Tibial nerve (tissue), 4 donors: Measurements from ENCODE around the gene ZNF217. TPM values are rescaled to one million over a fixed set of nuclear protein-coding genes. Genes with fewer than 3 reads are reported as not detected.
"Not testable (repeated sequence)": the region's sequence is repeated elsewhere in the genome, so short reads cannot be mapped to it uniquely, and the experiment has no call there.

Experiments
- DNase-seq, 2 donors: peaks; one replicate each; pipeline ENCODE4 v3.0.0-alpha.2; 2019; ENCODE audit warnings: low spot score in 2 of 2
- H3K27ac ChIP-seq, 4 donors: fragments of 200-600 bp; sonication (generic) in 3 of 4; one replicate each; pipeline ENCODE4 v1.5.1; 2017 to 2019; ENCODE audit warnings: mild to moderate bottlenecking in 1 of 4
- H3K27me3 ChIP-seq, 2 donors: fragments of 200-600 bp; sonication (generic) in 1 of 2; one replicate each; pipeline versions ENCODE4 v1.5.1 to v1.6.0; 2017 to 2019
- H3K36me3 ChIP-seq, 3 donors: fragments of 200-600 bp; sonication (generic); one replicate each; pipeline ENCODE4 v1.5.1; 2018 to 2019
- H3K4me1 ChIP-seq, 4 donors: fragments of 200-600 bp; sonication (generic) in 3 of 4; one replicate each; pipeline ENCODE4 v1.5.1; 2017 to 2019
- H3K4me3 ChIP-seq, 4 donors: fragments of 200-600 bp; sonication (generic) in 3 of 4; one replicate each; pipeline ENCODE4 v1.5.1; 2017 to 2019; ENCODE audit warnings: mild to moderate bottlenecking in 1 of 4, moderate library complexity in 1 of 4
- H3K9me3 ChIP-seq, 4 donors: fragments of 200-600 bp; sonication (generic) in 3 of 4; one replicate each; pipeline ENCODE4 v1.5.1; 2017 to 2019
- EP300 ChIP-seq, 2 donors: sonication (generic); formaldehyde crosslinking; IDR thresholded peaks; one replicate each; pipeline ENCODE4 v1.6.1; 2017; ENCODE audit warnings: antibody characterized with exemption in 2 of 2, mild to moderate bottlenecking in 1 of 2
- POLR2A ChIP-seq, 2 donors: fragments of 450-650 bp; IDR thresholded peaks; one replicate each; pipeline ENCODE4 v1.6.1; 2017; ENCODE audit warnings: antibody characterized with exemption in 2 of 2, mild to moderate bottlenecking in 2 of 2, moderate library complexity in 2 of 2
- WGBS, 2 donors: methylation state at CpG; one replicate each; pipeline ENCODE4 v1.1.5; 2018; 5-methylcytosine and 5-hydroxymethylcytosine counted together
- total RNA-seq, 4 donors: library from RNA; depleted of rRNA; stranded (reverse); fragments of >200 nt; gene quantifications; one replicate each; pipeline ENCODE4 v1.1.0, GENCODE V29; 2016
- TF ChIP-seq, protein P1 (sequence below), 5 experiments: fragments of 200-600 bp in 3 of 5; fragments of 450-650 bp in 2 of 5; sonication (generic) in 3 of 5; IDR thresholded peaks; one replicate each; pipeline ENCODE4 v1.5.1; 2016 to 2019; ENCODE audit warnings: antibody characterized with exemption in 5 of 5, mild to moderate bottlenecking in 3 of 5, moderate library complexity in 2 of 5

ZNF217 gene
- total RNA-seq, 4 donors from 2014 or later: 21.4 to 24.3 (median 23.1) TPM

DNA sequence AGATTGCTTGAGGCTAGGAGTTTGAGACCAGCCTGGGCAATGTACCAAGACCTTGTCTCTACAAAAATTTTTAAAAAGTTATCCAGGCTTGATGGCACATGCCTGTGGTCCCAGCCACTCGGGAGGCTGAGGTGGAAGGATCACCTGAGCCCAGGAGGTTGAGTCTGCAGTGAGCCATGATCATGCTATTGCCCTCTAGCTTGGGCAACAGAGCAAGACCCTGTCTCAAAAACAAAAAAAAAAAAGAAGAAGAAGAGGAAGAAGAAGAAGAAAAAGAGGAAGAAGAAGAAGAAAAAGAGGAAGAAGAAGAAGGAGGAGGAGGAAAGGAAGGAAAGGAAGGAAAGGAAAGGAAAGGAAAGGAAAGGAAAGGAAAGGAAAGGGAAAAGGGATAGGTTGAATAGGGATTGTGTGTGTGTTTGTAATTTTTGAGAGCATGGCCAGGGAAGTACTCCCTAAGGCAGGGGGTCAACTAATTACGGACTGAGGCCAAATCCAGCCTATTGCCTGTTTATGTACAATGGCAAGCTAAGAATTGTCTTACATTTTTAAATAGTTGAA, 43.0 kb upstream of the ZNF217 start:
- no peaks in the 10 kb centered on the region for H3K27me3 ChIP-seq
- no peaks in the 10 kb centered on the region for H3K9me3 ChIP-seq
- DNase-seq: no peak
- H3K4me1 ChIP-seq: no peaks in the 10 kb centered on the region
- WGBS, 2 donors: 73 to 76% methylated on average over 2 of the region's 2 CpGs
- no peak overlapping the region for H3K4me3 ChIP-seq
- H3K27ac ChIP-seq: no peak overlapping the region
- TF ChIP-seq EP300 (IDR thresholded peaks at IDR 0.05) (no peak), POLR2A (IDR thresholded peaks at IDR 0.05) (no peak)
- TF ChIP-seq, protein P1, sequence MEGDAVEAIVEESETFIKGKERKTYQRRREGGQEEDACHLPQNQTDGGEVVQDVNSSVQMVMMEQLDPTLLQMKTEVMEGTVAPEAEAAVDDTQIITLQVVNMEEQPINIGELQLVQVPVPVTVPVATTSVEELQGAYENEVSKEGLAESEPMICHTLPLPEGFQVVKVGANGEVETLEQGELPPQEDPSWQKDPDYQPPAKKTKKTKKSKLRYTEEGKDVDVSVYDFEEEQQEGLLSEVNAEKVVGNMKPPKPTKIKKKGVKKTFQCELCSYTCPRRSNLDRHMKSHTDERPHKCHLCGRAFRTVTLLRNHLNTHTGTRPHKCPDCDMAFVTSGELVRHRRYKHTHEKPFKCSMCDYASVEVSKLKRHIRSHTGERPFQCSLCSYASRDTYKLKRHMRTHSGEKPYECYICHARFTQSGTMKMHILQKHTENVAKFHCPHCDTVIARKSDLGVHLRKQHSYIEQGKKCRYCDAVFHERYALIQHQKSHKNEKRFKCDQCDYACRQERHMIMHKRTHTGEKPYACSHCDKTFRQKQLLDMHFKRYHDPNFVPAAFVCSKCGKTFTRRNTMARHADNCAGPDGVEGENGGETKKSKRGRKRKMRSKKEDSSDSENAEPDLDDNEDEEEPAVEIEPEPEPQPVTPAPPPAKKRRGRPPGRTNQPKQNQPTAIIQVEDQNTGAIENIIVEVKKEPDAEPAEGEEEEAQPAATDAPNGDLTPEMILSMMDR (IDR thresholded peaks at IDR 0.05): no peak
- no peaks in the 10 kb centered on the region for H3K36me3 ChIP-seq

GRCh38 chr20:53635221-53635620, 41.6 kb upstream of the ZNF217 start:
- no peaks in the 10 kb centered on the region for H3K27me3 ChIP-seq
- H3K4me3 ChIP-seq: no peak overlapping the region
- no peak overlapping the region for H3K27ac ChIP-seq
- WGBS, 2 donors: 83 to 89% methylated on average over 5 of the region's 5 CpGs
- H3K9me3 ChIP-seq: no peaks in the 10 kb centered on the region
- TF ChIP-seq EP300 (IDR thresholded peaks at IDR 0.05): no peak
- no peak for TF ChIP-seq POLR2A (IDR thresholded peaks at IDR 0.05)
- TF ChIP-seq, protein P1 (IDR thresholded peaks at IDR 0.05): no peak
- no peak for DNase-seq
- H3K4me1 ChIP-seq: no peaks in the 10 kb centered on the region
- H3K36me3 ChIP-seq: no peaks in the 10 kb centered on the region

DNA sequence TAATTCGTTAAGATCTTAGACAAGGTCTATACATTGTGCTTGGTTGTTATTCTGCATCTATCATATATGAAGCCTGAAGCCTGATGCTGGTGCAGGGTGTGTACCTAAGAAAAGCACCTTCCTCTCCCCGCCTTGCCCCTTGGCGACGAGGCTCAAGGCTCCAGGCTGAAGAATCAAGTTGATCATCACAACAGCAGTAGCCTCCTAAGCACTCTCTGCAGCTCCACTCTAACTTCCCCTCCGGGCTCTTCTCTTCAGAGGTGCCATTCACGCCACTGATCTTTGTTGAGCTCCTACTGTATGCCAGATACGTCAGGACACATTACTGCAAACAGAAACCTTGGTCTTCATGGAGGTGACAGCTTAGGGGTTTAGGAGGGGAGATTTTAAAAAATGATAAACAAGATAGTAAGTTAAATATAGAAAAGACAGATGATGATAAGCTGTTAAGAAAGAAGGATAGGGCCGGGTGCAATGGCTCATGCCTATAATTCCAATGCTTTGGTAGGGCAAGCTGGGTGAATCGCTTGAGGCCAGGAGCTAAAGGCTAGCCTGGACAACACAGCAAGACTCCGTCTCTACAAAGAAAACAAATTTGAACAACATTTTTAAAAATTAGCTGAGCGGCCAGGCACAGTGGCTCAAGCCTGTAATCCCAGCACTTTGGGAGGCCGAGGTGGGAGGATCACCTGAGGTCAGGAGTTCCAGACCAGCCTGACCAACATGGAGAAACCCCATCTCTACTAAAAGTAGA, 38.4 kb upstream of the ZNF217 start:
- Histone ChIP-seq H3K4me1 (no peaks in the 10 kb centered on the region), H3K27ac (no peak overlapping the region), H3K36me3 (no peaks in the 10 kb centered on the region), H3K27me3 (no peaks in the 10 kb centered on the region), H3K9me3 (no peaks in the 10 kb centered on the region), H3K4me3 (no peak overlapping the region)
- TF ChIP-seq POLR2A (IDR thresholded peaks at IDR 0.05): no peak
- TF ChIP-seq, protein P1 (IDR thresholded peaks at IDR 0.05): no peak
- no peak for TF ChIP-seq EP300 (IDR thresholded peaks at IDR 0.05)
- DNase-seq: no peak
- 88 to 89% methylated on average over 12 of the region's 12 CpGs for WGBS, 2 donors

GRCh38 chr20:53629436-53629835, 35.8 kb upstream of the ZNF217 start:
- Histone ChIP-seq H3K27me3 (no peaks in the 10 kb centered on the region), H3K36me3 (no peaks in the 10 kb centered on the region), H3K27ac (no peak overlapping the region), H3K4me3 (no peak overlapping the region), H3K4me1 (peaks cover 0 to 5% (median 0%) of the 10 kb centered on the region in 4 donors), H3K9me3 (no peaks in the 10 kb centered on the region)
- TF ChIP-seq, protein P1 (IDR thresholded peaks at IDR 0.05): no peak
- TF ChIP-seq EP300 (IDR thresholded peaks at IDR 0.05) (no peak), POLR2A (IDR thresholded peaks at IDR 0.05) (no peak)
- 78 to 95% methylated on average over 4 to 5 of the region's 5 CpGs for WGBS, 2 donors
- DNase-seq: no peak

GRCh38 chr20:53628758-53629157, 35.1 kb upstream of the ZNF217 start:
- H3K4me3 ChIP-seq, H3K27me3 ChIP-seq, H3K36me3 ChIP-seq, DNase-seq, H3K9me3 ChIP-seq, H3K27ac ChIP-seq: not testable (repeated sequence)
- 93% methylated on average over 6 of the region's 6 CpGs for WGBS, 2 donors
- H3K4me1 ChIP-seq: peaks cover 0 to 12% (median 2%) of the 10 kb centered on the region in 4 donors
